ENCODE results near the gene CCDC12.

DNA sequence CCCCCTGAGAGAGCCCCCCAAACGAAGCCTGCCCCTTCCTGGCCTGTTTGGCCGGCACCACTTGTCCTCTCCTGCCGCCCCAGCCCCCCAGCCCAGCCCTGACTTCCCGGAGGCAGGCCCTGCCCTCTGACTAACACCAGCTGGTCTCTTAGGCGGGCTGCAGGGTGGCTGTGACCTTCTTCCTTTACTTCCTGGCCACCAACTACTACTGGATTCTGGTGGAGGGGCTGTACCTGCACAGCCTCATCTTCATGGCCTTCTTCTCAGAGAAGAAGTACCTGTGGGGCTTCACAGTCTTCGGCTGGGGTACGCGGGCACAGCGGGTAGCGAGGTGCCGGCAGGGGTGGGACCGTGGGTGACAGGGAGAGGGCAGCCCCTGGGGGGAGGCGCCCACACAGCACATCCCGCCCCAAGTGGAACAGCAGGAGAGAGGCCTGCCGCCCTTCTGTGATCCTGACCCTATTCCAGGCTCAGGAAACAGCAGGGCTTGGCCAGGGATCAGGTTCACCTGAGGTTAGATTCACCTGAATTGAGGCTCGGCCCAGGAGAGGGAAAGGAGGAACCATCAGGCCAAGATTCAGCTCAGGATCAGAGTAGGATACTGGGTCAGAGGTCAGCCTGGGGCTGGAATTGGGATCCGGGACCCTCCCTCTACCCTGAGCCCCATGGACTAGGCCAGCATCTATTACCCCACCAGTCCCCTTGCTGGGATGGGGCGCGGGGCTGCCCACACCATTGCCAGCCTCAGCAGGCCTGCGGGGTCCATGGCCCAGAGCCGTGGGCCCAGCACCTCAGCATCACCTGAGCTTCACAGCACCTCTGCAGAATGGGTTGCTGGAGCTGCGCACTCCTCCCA is 77.2 kb downstream of the CCDC12 start:
- TF ChIP-seq RAD21 (IDR thresholded peaks at IDR 0.05; ENCODE audit: low read depth) (no peak), EZH2 (IDR thresholded peaks at IDR 0.05) (no peak)
